Endothelial cell of umbilical vein (primary cell): ENCODE measurements around the gene TMEM183A. TPM values are rescaled to one million over a fixed set of nuclear protein-coding genes. Genes with fewer than 3 reads are reported as not detected.

Source experiments
- BruUV-seq: library from RNA; stranded (reverse); fragments of 400-500 nt; replicated peaks from 2 replicates; lab custom pipeline; 2021; lab: Mats Ljungman, UMichigan
- CTCF ChIA-PET: fragments of 300-600, 350-600 bp; sonication (Branson Sonifier 250); formaldehyde crosslinking; loops from one replicate; lab custom pipeline; 2021; ENCODE audit warnings: antibody characterized with exemption, inconsistent platforms; lab: Charles Lee
- POLR2A ChIA-PET: fragments of 300-600, 350-600 bp; sonication (Branson Sonifier 250); formaldehyde crosslinking; loops from one replicate; lab custom pipeline; 2021; ENCODE audit warnings: antibody characterized with exemption, inconsistent platforms; lab: Charles Lee
- DNase-seq: peaks from one replicate; pipeline ENCODE4 v3.0.0-alpha.2; 2011; ENCODE audit warnings: low read depth, low spot score
- FAIRE-seq: peaks from 2 replicates; lab custom pipeline; 2011; peaks lifted over from hg19 to GRCh38; lab: Jason Lieb, UNC
- H2AFZ ChIP-seq: 2 replicates; pipeline ENCODE4 v1.6.0; 2012; ENCODE audit warnings: low read depth, low read length, control low read depth, inconsistent platforms
- H3K27ac ChIP-seq: 2 replicates; pipeline ENCODE4 v1.5.1; 2011; ENCODE audit warnings: low read depth, mild to moderate bottlenecking, control low read depth, low read length, moderate library complexity; ENCODE audit not compliant: insufficient read depth
- H3K27me3 ChIP-seq, 2 experiments: 2 replicates each; pipeline versions ENCODE4 v1.6.0 to v1.6.1; 2011; ENCODE audit warnings: low read length in 2 of 2, mixed read lengths in 1 of 2; ENCODE audit not compliant: control insufficient read depth in 2 of 2, insufficient read depth in 2 of 2
- H3K36me3 ChIP-seq, 2 experiments: 2 replicates in 1 of 2; 3 replicates in 1 of 2; pipeline ENCODE4 v1.5.1; 2011; ENCODE audit warnings: low read length in 2 of 2, mild to moderate bottlenecking in 1 of 2, moderate library complexity in 1 of 2; ENCODE audit not compliant: control insufficient read depth in 2 of 2, insufficient read depth in 2 of 2; ENCODE audit errors: extremely low read depth in 1 of 2
- H3K4me1 ChIP-seq: 3 replicates; pipeline ENCODE4 v1.5.1; 2011; ENCODE audit warnings: mild to moderate bottlenecking, low read length; ENCODE audit not compliant: control insufficient read depth, insufficient read depth; ENCODE audit errors: extremely low read depth
- H3K4me2 ChIP-seq: 2 replicates; pipeline ENCODE4 v1.6.1; 2011; ENCODE audit warnings: low read length, control low read depth, mixed read lengths; ENCODE audit not compliant: insufficient read depth
- H3K4me3 ChIP-seq, 3 experiments: fragments of 200-600 bp in 1 of 3; sonication (generic), shearing (Covaris generic) in 1 of 3; replicated peaks in 1 of 3; 2 replicates each; pipeline ENCODE4 v1.5.1; 2011 to 2016; ENCODE audit warnings: control low read depth in 3 of 3, low read length in 3 of 3, mild to moderate bottlenecking in 2 of 3, inconsistent platforms in 1 of 3, low read depth in 1 of 3, moderate library complexity in 1 of 3; ENCODE audit not compliant: insufficient read depth in 1 of 3
- H3K79me2 ChIP-seq: 2 replicates; pipeline ENCODE4 v1.6.0; 2012; ENCODE audit warnings: low read length, inconsistent platforms; ENCODE audit not compliant: control insufficient read depth, insufficient read depth
- H3K9ac ChIP-seq: replicated peaks from 2 replicates; pipeline ENCODE3; 2011; ENCODE audit warnings: low read length, control low read depth; ENCODE audit not compliant: insufficient read depth; ENCODE audit errors: extremely low read depth
- H3K9me1 ChIP-seq: replicated peaks from 3 replicates; pipeline ENCODE4 v1.6.0; 2011; ENCODE audit warnings: mild to moderate bottlenecking, low read length; ENCODE audit not compliant: control insufficient read depth, insufficient read depth; ENCODE audit errors: extremely low read depth
- H3K9me3 ChIP-seq: replicated peaks from 2 replicates; pipeline ENCODE4 v1.5.1; 2012; ENCODE audit warnings: low read length, inconsistent platforms; ENCODE audit not compliant: control insufficient read depth, insufficient read depth
- H4K20me1 ChIP-seq: replicated peaks from 2 replicates; pipeline ENCODE3; 2011; ENCODE audit warnings: mild to moderate bottlenecking, low read length; ENCODE audit not compliant: control insufficient read depth, insufficient read depth; ENCODE audit errors: extremely low read depth
- EZH2 ChIP-seq: IDR thresholded peaks from 2 replicates; pipeline ENCODE4 v1.6.1; 2012; ENCODE audit warnings: borderline replicate concordance, low read depth, mild to moderate bottlenecking, moderate library complexity, low read length, inconsistent platforms; ENCODE audit not compliant: severe bottlenecking
- FOS ChIP-seq: IDR thresholded peaks from 2 replicates; pipeline ENCODE4 v1.6.1; 2011; ENCODE audit warnings: mild to moderate bottlenecking, low read length, moderate library complexity, borderline replicate concordance; ENCODE audit not compliant: insufficient read depth
- GATA2 ChIP-seq: IDR thresholded peaks from 2 replicates; pipeline ENCODE4 v1.7.0; 2011; ENCODE audit warnings: low read depth, mild to moderate bottlenecking, moderate library complexity, mixed read lengths, low read length; ENCODE audit not compliant: insufficient read length, insufficient read depth
- JUN ChIP-seq: IDR thresholded peaks from 2 replicates; pipeline ENCODE4 v1.6.1; 2011; ENCODE audit warnings: borderline replicate concordance, low read depth; ENCODE audit not compliant: insufficient read length, insufficient read depth
- MAX ChIP-seq: IDR thresholded peaks from 2 replicates; pipeline ENCODE4 v1.6.1; 2011; ENCODE audit not compliant: insufficient read depth, insufficient read length
- MYC ChIP-seq: IDR thresholded peaks from one replicate; pipeline ENCODE4 v1.6.1; 2011; ENCODE audit warnings: mild to moderate bottlenecking, low read depth, low read length
- POLR2A ChIP-seq: IDR thresholded peaks from 2 replicates; pipeline ENCODE4 v1.6.1; 2012; ENCODE audit warnings: low read depth, mild to moderate bottlenecking, control low read depth, low read length
- POLR2AphosphoS5 ChIP-seq: IDR thresholded peaks from 2 replicates; pipeline ENCODE4 v1.6.1; 2012; ENCODE audit warnings: low read depth, mild to moderate bottlenecking, control low read depth, low read length, moderate library complexity; ENCODE audit not compliant: insufficient read depth
- dilution Hi-C: fragments of 300-500 bp; cut with MboI; formaldehyde crosslinking; loops from one replicate; pipeline ENCODE4 v1.15.0; 2019; ENCODE audit warnings: low sequenced_read_pairs; ENCODE audit not compliant: extremely low pct_ligation_motif_present
- intact Hi-C: fragments of 100-400 bp; cut with micrococcal nuclease; formaldehyde crosslinking; loops from one replicate; pipeline ENCODE4 v1.10.0; 2022
- polyA plus RNA-seq, 4 experiments: library from polyadenylated mRNA; depleted of rRNA in 3 of 4; stranded (reverse) in 3 of 4; unstranded in 1 of 4; fragments of >200 nt; gene quantifications; 2 replicates each; pipeline versions ENCODE4 v1.2.1 to v1.2.3, GENCODE V29; 2011 to 2012; ENCODE audit warnings: missing spikeins in 1 of 4
- total RNA-seq: library from RNA; stranded (reverse); gene quantifications from 2 replicates; pipeline ENCODE4 v1.2.3, GENCODE V29; 2021
- TF ChIP-seq, protein P1 (sequence below), 2 donors: IDR thresholded peaks; 1 replicate in 1 of 2; 2 replicates in 1 of 2; pipeline ENCODE4 v1.5.1; 2011; ENCODE audit warnings: low read length in 2 of 2, mild to moderate bottlenecking in 2 of 2, moderate library complexity in 2 of 2, control low read depth in 1 of 2, inconsistent platforms in 1 of 2, low read depth in 1 of 2; ENCODE audit not compliant: insufficient read depth in 1 of 2; ENCODE audit errors: extremely low read depth in 1 of 2

Gene TMEM183A
- total and polyA plus RNA-seq, 2 donors (not counting 3 experiments of a cell fraction or from before 2014, with no cell fraction given) = 59.4 to 110 TPM

DNA sequence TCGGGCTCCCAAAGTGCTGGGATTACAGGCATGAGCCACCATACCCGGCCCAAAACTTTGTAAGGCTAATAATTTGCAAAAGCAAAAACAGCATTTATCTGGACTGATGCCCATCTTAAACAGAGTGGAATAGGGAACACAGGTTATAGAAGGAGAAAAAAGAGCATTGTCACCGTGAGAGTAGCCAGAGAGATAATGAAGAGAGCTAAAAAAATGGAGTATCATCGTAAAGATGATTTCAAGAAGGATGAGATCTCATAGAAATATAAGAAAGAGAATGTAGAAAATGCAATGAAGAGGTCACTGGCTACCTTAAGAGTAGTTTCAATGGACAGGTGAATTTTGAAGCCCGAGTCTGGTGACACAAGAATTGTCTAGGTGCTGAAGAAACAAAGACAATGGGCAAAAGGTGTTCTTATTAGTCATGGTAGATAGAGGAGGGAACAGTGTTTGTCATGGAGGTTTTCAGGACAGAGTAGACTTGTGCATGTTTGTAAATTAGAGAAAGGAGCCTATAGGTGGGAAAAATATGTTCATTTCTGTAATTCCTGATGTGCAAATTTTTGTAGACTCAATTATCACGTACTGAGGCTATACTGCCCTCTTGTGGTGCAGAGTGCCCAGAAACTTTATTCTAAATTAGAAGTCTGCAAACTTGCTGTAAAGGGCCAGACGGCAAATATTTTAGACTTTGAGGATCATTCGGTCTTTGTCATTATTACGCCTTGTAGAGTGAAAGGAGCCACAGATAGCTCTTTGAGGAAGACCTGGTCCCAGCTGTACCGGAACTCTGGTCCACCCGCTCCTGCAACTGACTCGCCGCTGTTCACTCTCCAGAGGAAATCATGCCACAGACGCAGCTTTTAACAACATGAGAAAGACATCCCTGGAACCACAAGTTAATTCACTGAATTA is 8.1 kb upstream of the TMEM183A start:
- Histone ChIP-seq H3K36me3 (no peaks in the 10 kb centered on the region), H3K27ac (no peak overlapping the region), H3K9me1 (no peaks in the 10 kb centered on the region), H4K20me1 (no peaks in the 10 kb centered on the region), H3K27me3 (peaks cover 16 to 27% of the 10 kb centered on the region in 2 experiments), H3K9ac (no peak overlapping the region), H3K4me3 (no peak overlapping the region), H3K9me3 (no peaks in the 10 kb centered on the region), H3K4me2 (peak overlapping the region; percentile 19), H3K79me2 (no peaks in the 10 kb centered on the region), H2AFZ (peak overlapping the region; percentile 72), H3K4me1 (peaks cover 5% of the 10 kb centered on the region)
- POLR2A ChIA-PET = no interaction called here
- dilution Hi-C loops (no loop called here), intact Hi-C loops (loop anchor here (1.0 to 10.0 kb wide), 4 partner anchors 72 to 242 kb away; partner anchors contain the start of genes KLHL12 and RABIF)
- FAIRE-seq (peak; percentile 77), DNase-seq (peak; percentile 69)
- TF ChIP-seq FOS (no peak), JUN (no peak), EZH2 (no peak), GATA2 (no peak), POLR2AphosphoS5 (no peak), MAX (no peak), MYC (no peak), POLR2A (no peak)
- TF ChIP-seq, protein P1, sequence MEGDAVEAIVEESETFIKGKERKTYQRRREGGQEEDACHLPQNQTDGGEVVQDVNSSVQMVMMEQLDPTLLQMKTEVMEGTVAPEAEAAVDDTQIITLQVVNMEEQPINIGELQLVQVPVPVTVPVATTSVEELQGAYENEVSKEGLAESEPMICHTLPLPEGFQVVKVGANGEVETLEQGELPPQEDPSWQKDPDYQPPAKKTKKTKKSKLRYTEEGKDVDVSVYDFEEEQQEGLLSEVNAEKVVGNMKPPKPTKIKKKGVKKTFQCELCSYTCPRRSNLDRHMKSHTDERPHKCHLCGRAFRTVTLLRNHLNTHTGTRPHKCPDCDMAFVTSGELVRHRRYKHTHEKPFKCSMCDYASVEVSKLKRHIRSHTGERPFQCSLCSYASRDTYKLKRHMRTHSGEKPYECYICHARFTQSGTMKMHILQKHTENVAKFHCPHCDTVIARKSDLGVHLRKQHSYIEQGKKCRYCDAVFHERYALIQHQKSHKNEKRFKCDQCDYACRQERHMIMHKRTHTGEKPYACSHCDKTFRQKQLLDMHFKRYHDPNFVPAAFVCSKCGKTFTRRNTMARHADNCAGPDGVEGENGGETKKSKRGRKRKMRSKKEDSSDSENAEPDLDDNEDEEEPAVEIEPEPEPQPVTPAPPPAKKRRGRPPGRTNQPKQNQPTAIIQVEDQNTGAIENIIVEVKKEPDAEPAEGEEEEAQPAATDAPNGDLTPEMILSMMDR (IDR thresholded peaks at IDR 0.05; ENCODE audit: extremely low read depth in 1 of 2, insufficient read depth in 1 of 2, low read depth in 1 of 2, low read length in 2 of 2) = peak; percentile 66 to 72
- CTCF ChIA-PET = interaction anchor here (0.6 to 2.1 kb wide), 19 partner anchors 8 to 249 kb away, joined by 3 to 9 read pairs (median 3); partner anchors contain the start of genes PCAT6 and TMEM183A
- BruUV-seq = no TSS peak
